AG09309 (cell line): ENCODE measurements around the gene RPA4.

Experiments
- DNase-seq: peaks from one replicate; pipeline ENCODE4 v3.0.0-alpha.2; 2010; ENCODE audit warnings: low read depth
- H3K4me3 ChIP-seq: 2 replicates; pipeline ENCODE4 v1.5.1; 2011; ENCODE audit warnings: mild to moderate bottlenecking, low read depth, low read length, moderate library complexity; ENCODE audit not compliant: control insufficient read depth
- TF ChIP-seq, protein P1 (sequence below): IDR thresholded peaks from 2 replicates; pipeline ENCODE4 v1.5.1; 2011; ENCODE audit warnings: mild to moderate bottlenecking, low read depth, low read length, inconsistent platforms; ENCODE audit not compliant: insufficient read depth, control insufficient read depth; ENCODE audit errors: missing control alignments

Gene RPA4

DNA sequence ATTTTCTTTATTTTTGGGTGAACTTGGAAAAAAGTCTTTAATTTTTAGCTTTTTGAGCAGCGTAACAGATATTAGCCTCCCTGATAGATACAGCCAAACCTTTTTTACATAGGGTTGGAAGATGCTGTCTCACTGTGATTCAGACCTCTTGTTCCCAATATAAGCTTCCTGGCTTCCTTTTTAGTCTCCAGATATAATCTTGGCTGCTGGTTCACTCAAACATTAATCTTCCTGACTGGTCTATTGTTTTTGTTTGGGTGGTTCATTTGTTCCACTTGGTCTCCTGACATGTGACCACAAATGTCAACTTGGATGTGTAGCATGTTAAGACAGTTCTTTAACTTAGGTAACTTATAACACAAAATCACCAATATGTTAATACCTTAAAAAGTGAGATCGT, 23.0 kb downstream of the RPA4 start:
- no peak for DNase-seq
- TF ChIP-seq, protein P1, sequence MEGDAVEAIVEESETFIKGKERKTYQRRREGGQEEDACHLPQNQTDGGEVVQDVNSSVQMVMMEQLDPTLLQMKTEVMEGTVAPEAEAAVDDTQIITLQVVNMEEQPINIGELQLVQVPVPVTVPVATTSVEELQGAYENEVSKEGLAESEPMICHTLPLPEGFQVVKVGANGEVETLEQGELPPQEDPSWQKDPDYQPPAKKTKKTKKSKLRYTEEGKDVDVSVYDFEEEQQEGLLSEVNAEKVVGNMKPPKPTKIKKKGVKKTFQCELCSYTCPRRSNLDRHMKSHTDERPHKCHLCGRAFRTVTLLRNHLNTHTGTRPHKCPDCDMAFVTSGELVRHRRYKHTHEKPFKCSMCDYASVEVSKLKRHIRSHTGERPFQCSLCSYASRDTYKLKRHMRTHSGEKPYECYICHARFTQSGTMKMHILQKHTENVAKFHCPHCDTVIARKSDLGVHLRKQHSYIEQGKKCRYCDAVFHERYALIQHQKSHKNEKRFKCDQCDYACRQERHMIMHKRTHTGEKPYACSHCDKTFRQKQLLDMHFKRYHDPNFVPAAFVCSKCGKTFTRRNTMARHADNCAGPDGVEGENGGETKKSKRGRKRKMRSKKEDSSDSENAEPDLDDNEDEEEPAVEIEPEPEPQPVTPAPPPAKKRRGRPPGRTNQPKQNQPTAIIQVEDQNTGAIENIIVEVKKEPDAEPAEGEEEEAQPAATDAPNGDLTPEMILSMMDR = no peak
- H3K4me3 ChIP-seq = no peak overlapping the region

DNA sequence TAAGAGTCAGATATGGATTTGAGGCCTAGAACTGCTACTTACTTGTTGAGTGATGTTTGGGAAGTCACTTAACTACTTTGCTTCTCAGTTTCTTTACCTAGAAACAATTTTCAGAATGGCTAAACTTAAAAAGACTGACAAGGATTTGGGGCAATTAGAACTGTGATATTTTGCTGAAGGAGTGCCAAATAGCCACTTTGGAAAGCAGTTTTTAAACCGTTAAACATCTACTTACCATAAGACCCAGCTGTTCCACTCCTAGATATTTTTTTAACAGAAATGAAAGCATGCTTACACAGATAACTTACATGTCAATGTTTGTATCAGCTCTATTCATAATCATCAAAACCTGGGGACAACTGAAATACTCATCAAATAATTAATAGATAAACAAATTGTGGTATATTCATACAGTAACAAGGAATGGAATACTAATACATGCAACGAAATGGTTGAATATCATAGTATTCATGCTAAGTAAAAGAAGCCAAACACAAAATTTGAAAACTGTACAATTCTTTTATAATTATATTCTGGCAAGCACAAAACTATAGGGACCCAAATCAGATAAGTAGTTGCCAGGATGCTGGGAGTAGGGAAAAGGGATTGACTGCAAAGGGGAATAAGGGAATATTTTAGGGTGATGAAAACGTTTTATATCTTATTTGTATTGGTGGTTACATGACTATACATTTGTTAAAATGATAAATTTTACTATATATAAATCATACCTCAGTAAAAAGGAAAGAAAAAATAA, 24.0 kb downstream of the RPA4 start:
- no peak overlapping the region for H3K4me3 ChIP-seq
- no peak for DNase-seq
- TF ChIP-seq, protein P1 = no peak

DNA sequence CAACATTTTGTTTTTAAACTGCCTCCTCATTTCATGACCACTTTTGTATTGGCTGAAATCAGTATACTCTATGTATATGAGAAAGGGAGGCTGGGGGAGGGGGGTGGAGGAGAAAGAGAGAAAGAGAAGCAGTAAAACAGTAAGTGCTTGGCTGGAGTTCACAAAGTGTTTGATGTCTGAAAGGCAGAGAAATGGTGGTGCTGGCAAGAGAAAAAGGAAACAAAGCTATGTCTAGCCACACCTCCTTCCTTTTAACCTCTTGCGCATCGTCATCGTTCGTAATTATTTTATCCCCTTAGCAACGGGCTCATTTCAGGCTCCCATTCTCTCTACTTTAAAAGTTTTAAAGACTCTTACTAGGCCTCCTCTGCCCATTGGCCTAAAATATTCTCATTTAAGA, 25.6 kb downstream of the RPA4 start:
- TF ChIP-seq, protein P1 = no peak
- DNase-seq = no peak
- H3K4me3 ChIP-seq = no peak overlapping the region

DNA sequence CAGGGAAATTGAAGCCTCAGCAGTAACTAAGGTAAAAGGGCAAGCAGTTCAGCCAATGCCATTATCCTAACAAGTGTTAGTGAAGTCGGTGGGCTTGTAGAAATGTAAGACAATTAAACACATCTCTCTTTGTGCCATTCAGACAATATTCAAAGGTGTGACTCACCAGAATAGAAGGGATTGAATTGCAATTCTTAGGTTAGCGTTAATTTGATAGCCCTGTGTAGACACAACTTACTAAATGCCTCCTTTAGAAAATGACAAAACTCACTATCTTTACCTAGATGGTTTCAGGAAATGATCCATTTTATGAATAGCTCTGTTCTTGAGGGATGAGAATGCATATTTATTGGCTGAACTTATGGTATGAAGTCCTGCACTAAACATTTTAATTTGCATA, 35.2 kb downstream of the RPA4 start:
- no peak for DNase-seq
- H3K4me3 ChIP-seq = no peak overlapping the region
- TF ChIP-seq, protein P1 = no peak

DNA sequence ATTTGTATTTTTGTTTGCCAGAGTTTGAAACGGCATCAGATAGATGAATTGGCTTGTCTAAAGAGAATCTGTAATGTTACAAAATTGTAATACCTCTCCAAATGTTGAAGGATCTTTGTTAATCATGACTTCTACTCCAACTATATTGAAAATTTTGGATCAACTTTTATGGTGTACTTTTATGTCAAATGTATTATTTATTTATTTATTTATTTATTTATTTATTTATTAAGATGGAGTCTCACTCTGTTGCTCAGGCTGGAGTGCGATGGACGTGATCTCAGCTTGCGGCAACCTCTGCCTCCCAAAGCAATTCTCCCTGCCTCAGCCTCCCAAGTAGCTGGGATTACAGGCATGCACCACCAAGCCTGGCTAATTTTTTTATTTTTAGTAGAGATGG, 36.0 kb downstream of the RPA4 start:
- no peak overlapping the region for H3K4me3 ChIP-seq
- DNase-seq = no peak
- TF ChIP-seq, protein P1 = no peak

DNA sequence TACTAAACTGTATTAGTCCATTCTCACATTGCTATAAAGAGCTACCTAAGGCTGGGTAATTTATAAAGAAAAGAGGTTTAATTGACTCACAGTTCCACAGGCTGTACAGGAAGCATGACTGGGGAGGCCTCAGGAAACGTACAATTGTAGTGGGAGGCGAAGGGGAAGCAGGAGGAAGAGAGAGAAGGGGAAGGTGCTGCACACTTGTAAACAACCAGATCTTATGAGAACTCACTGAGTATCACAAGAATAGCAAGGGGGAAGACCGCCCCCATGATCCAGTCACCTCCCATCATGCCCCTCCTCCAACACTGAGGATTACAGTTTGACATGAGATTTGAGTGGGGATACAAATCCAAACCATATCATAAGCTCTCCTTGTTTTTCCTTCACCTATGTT, 40.9 kb downstream of the RPA4 start:
- no peak overlapping the region for H3K4me3 ChIP-seq
- TF ChIP-seq, protein P1 = no peak
- no peak for DNase-seq
